HepG2 (cell line): ENCODE measurements around the gene TBKBP1. TPM values are rescaled to one million over a fixed set of nuclear protein-coding genes. Genes with fewer than 3 reads are reported as not detected.

Experiments used
- ATAC-seq: fragments of 200-7000 bp; cut with Tn5 transposase; 3 replicates; pipeline ENCODE4 v1.9.1; 2020; ENCODE audit warnings: mild to moderate bottlenecking, moderate library complexity
- BruUV-seq: library from RNA; stranded (reverse); fragments of 400-500 nt; replicated peaks from 2 replicates; lab custom pipeline; 2021; lab: Mats Ljungman, UMichigan
- CTCF ChIA-PET: fragments of 300-600 bp; formaldehyde crosslinking; extraction: SDS; loops from one replicate; lab custom pipeline; 2021; ENCODE audit warnings: low total read pairs, inconsistent platforms, low intra/inter-chr PET ratio; lab: Yijun Ruan, JAX
- POLR2A ChIA-PET: fragments of 350-600 bp; sonication (Branson Sonifier 250); formaldehyde crosslinking; loops from one replicate; lab custom pipeline; 2020; ENCODE audit warnings: antibody characterized with exemption, inconsistent platforms; lab: Yijun Ruan, JAX
- DNase-seq: peaks from one replicate; pipeline ENCODE4 v3.0.0-alpha.2; 2015; ENCODE audit warnings: low spot score
- FAIRE-seq: peaks from 3 replicates; lab custom pipeline; 2011; peaks lifted over from hg19 to GRCh38; lab: Jason Lieb, UNC
- H2AFZ ChIP-seq: one replicate; pipeline ENCODE4 v1.6.1; 2011; ENCODE audit warnings: low read length, inconsistent platforms
- H3K27ac ChIP-seq: fragments of 300-600 bp; 3 replicates; pipeline ENCODE4 v1.8.0; 2011; ENCODE audit warnings: mixed run types, mild to moderate bottlenecking, mixed read lengths, low read length, inconsistent platforms; ENCODE audit not compliant: insufficient read depth; ENCODE audit errors: extremely low read length
- H3K27me3 ChIP-seq, 2 experiments: fragments of 200-600 bp in 1 of 2; 2 replicates in 1 of 2; 3 replicates in 1 of 2; pipeline versions ENCODE4 v1.6.0 to v1.8.0; 2011; ENCODE audit warnings: low read length in 2 of 2, mild to moderate bottlenecking in 2 of 2, moderate library complexity in 2 of 2, inconsistent platforms in 1 of 2; ENCODE audit not compliant: insufficient read depth in 2 of 2, control insufficient read depth in 1 of 2
- H3K36me3 ChIP-seq, 2 experiments: fragments of 200-600 bp in 1 of 2; replicated peaks in 1 of 2; 2 replicates in 1 of 2; 3 replicates in 1 of 2; pipeline versions ENCODE4 v1.5.1 to v1.8.0; 2011; ENCODE audit warnings: low read length in 2 of 2, inconsistent platforms in 1 of 2; ENCODE audit not compliant: insufficient read depth in 2 of 2, control insufficient read depth in 1 of 2
- H3K4me1 ChIP-seq: 2 replicates; pipeline ENCODE4 v1.5.1; 2012; ENCODE audit warnings: low read length, inconsistent platforms; ENCODE audit not compliant: insufficient read depth
- H3K4me2 ChIP-seq: 2 replicates; pipeline ENCODE4 v1.6.0; 2011; ENCODE audit warnings: low read depth, low read length, inconsistent platforms
- H3K4me3 ChIP-seq, 3 experiments: fragments of 200-600 bp in 1 of 3; sonication (generic), shearing (Covaris generic) in 1 of 3; replicated peaks in 1 of 3; 2 replicates each; pipeline ENCODE4 v1.5.1; 2011 to 2016; ENCODE audit warnings: low read length in 3 of 3, inconsistent platforms in 2 of 3, low read depth in 2 of 3, mild to moderate bottlenecking in 2 of 3, control low read depth in 1 of 3, mixed read lengths in 1 of 3; ENCODE audit not compliant: insufficient read depth in 1 of 3
- H3K79me2 ChIP-seq: one replicate; pipeline ENCODE4 v1.6.1; 2011; ENCODE audit warnings: low read length, inconsistent platforms; ENCODE audit not compliant: insufficient read depth
- H3K9ac ChIP-seq: 2 replicates; pipeline ENCODE4 v1.6.0; 2011; ENCODE audit warnings: mild to moderate bottlenecking, low read depth, low read length, inconsistent platforms; ENCODE audit not compliant: insufficient read depth
- H3K9me3 ChIP-seq: 2 replicates; pipeline ENCODE4 v1.5.1; 2012; ENCODE audit warnings: mild to moderate bottlenecking, low read length
- H4K20me1 ChIP-seq: 2 replicates; pipeline ENCODE4 v1.6.0; 2011; ENCODE audit warnings: inconsistent platforms, mild to moderate bottlenecking, low read length, moderate library complexity; ENCODE audit not compliant: insufficient read depth
- AGO2 ChIP-seq: fragments of 200-400 bp; formaldehyde crosslinking; optimal IDR thresholded peaks from 2 replicates; pipeline ENCODE3; 2017; ENCODE audit warnings: mild to moderate bottlenecking, low read depth, low read length, moderate library complexity
- IRX3 ChIP-seq: sonication (generic); formaldehyde crosslinking; IDR thresholded peaks from 2 replicates; pipeline ENCODE4 v1.8.1; 2023; ENCODE audit warnings: mild to moderate bottlenecking, low read depth, missing genetic modification reagents, borderline replicate concordance
- SALL2 ChIP-seq: sonication (generic); formaldehyde crosslinking; IDR thresholded peaks from 2 replicates; pipeline ENCODE4 v1.8.1; 2023; ENCODE audit warnings: mild to moderate bottlenecking, missing genetic modification reagents, inconsistent platforms
- ZNF614 ChIP-seq: IDR thresholded peaks from 2 replicates; pipeline ENCODE4 v1.6.1; 2018; ENCODE audit warnings: missing biosample characterization, missing genetic modification reagents, inconsistent platforms, borderline replicate concordance
- ZNF780A ChIP-seq: sonication (generic); formaldehyde crosslinking; IDR thresholded peaks from 2 replicates; pipeline ENCODE4 v1.8.0; 2022; ENCODE audit warnings: mild to moderate bottlenecking, missing genetic modification reagents, moderate library complexity
- WGBS: methylation state at CpG from one replicate; pipeline ENCODE4 v1.1.6; 2017; ENCODE audit warnings: low lambda C conversion rate; 5-methylcytosine and 5-hydroxymethylcytosine counted together
- in situ Hi-C: cut with HindIII; loops from 2 replicates; pipeline ENCODE4 v1.10.0; 2017; ENCODE audit warnings: low pct_unique_long_range_greater_than_20kb; ENCODE audit not compliant: extremely low pct_ligation_motif_present
- intact Hi-C: fragments of 100-400 bp; cut with micrococcal nuclease; formaldehyde crosslinking; loops from one replicate; pipeline ENCODE4 v1.10.0; 2022; ENCODE audit not compliant: unreplicated experiment
- polyA plus RNA-seq, 8 experiments: library from polyadenylated mRNA; depleted of rRNA in 3 of 8; stranded (reverse) in 7 of 8; unstranded in 1 of 8; fragments of >200 nt; fragmentation: Illumina TruSeq in 4 of 8; extraction: Trizol in 4 of 8; gene quantifications; 2 replicates each; pipeline versions ENCODE4 v1.2.1 to v1.2.3, GENCODE V29; 2011 to 2016; ENCODE audit warnings: low read depth in 4 of 8, missing spikeins in 1 of 8, mixed read lengths in 1 of 8; ENCODE audit not compliant: insufficient read depth in 1 of 8
- total RNA-seq, 5 experiments: library from RNA; depleted of rRNA; stranded (reverse); fragments of >200 nt; fragmentation: Illumina TruSeq; extraction: Trizol; gene quantifications; 2 replicates each; pipeline ENCODE4 v1.2.3, GENCODE V29; 2016; ENCODE audit warnings: low read depth in 1 of 5

TBKBP1 gene
- total and polyA plus RNA-seq, 2 of the 13 experiments (the other 11 are each of a cell fraction or from before 2014, with no cell fraction given) = 2.6 to 7.0 TPM

- Histone ChIP-seq H3K9ac (no peak overlapping the region), H3K4me2 (no peak overlapping the region), H3K4me3 (no peak overlapping the region), H4K20me1 (no peaks in the 10 kb centered on the region), H3K27me3 (peaks cover 0 to 5% of the 10 kb centered on the region in 2 experiments; a peak in 2 of 5 replicates), H3K79me2 (no peaks in the 10 kb centered on the region), H3K36me3 (no peaks in the 10 kb centered on the region), H2AFZ (no peak overlapping the region), H3K4me1 (peaks cover 16% of the 10 kb centered on the region), H3K27ac (no peak overlapping the region), H3K9me3 (no peaks in the 10 kb centered on the region)
- WGBS = 90% methylated on average over 31 of the region's 31 CpGs
- DNase-seq = no peak
- TF ChIP-seq ZNF614 (CRISPR knock-in tag) (no peak), SALL2 (CRISPR knock-in tag) (no peak), ZNF780A (CRISPR knock-in tag) (no peak)
- intact Hi-C loops = no loop called here
- POLR2A ChIA-PET = no interaction called here
- in situ Hi-C loops = no loop called here
- FAIRE-seq = no peak
- CTCF ChIA-PET = no interaction called here
- BruUV-seq = no TSS peak
- no peak for ATAC-seq
These were observed 14.4 kb downstream of the TBKBP1 start for GRCh38 chr17:47708312-47708863.

- no peak for ATAC-seq
- no peak overlapping the region for H3K4me2 ChIP-seq
- 94% methylated on average over 73 of the region's 89 CpGs for WGBS
- H3K27ac ChIP-seq = no peak overlapping the region
- no peaks in the 10 kb centered on the region for H4K20me1 ChIP-seq
- ChIA-PET CTCF (no interaction called here), POLR2A (no interaction called here)
- no peak for DNase-seq
- no peak for FAIRE-seq
- H3K36me3 ChIP-seq = no peaks in the 10 kb centered on the region
- H3K79me2 ChIP-seq = no peaks in the 10 kb centered on the region
- H3K4me1 ChIP-seq = peaks cover 16% of the 10 kb centered on the region
- no peak overlapping the region for H3K4me3 ChIP-seq
- in situ Hi-C loops (no loop called here), intact Hi-C loops (no loop called here)
- H3K27me3 ChIP-seq = peaks cover 0 to 7% of the 10 kb centered on the region in 2 experiments; a peak in 2 of 5 replicates
- TF ChIP-seq AGO2 = peak; percentile 25
- no peak for TF ChIP-seq IRX3
- no peaks in the 10 kb centered on the region for H3K9me3 ChIP-seq
- H3K9ac ChIP-seq = no peak overlapping the region
- no peak overlapping the region for H2AFZ ChIP-seq
- BruUV-seq = no TSS peak
These were observed 15.0 kb downstream of the TBKBP1 start for GRCh38 chr17:47708864-47709541.
